Measurements from ENCODE around the gene LINGO4. TPM values are rescaled to one million over a fixed set of nuclear protein-coding genes. Genes with fewer than 3 reads are reported as not detected.
A peak's percentile ranks its signal among the peaks of the same experiment; 100 is the strongest.

The LINGO4 gene, protein sequence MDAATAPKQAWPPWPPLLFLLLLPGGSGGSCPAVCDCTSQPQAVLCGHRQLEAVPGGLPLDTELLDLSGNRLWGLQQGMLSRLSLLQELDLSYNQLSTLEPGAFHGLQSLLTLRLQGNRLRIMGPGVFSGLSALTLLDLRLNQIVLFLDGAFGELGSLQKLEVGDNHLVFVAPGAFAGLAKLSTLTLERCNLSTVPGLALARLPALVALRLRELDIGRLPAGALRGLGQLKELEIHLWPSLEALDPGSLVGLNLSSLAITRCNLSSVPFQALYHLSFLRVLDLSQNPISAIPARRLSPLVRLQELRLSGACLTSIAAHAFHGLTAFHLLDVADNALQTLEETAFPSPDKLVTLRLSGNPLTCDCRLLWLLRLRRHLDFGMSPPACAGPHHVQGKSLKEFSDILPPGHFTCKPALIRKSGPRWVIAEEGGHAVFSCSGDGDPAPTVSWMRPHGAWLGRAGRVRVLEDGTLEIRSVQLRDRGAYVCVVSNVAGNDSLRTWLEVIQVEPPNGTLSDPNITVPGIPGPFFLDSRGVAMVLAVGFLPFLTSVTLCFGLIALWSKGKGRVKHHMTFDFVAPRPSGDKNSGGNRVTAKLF
- polyA plus RNA-seq (2013, experiment 1 of 2) = not detected
- not detected for polyA plus RNA-seq (2013, experiment 2 of 2)

DNA sequence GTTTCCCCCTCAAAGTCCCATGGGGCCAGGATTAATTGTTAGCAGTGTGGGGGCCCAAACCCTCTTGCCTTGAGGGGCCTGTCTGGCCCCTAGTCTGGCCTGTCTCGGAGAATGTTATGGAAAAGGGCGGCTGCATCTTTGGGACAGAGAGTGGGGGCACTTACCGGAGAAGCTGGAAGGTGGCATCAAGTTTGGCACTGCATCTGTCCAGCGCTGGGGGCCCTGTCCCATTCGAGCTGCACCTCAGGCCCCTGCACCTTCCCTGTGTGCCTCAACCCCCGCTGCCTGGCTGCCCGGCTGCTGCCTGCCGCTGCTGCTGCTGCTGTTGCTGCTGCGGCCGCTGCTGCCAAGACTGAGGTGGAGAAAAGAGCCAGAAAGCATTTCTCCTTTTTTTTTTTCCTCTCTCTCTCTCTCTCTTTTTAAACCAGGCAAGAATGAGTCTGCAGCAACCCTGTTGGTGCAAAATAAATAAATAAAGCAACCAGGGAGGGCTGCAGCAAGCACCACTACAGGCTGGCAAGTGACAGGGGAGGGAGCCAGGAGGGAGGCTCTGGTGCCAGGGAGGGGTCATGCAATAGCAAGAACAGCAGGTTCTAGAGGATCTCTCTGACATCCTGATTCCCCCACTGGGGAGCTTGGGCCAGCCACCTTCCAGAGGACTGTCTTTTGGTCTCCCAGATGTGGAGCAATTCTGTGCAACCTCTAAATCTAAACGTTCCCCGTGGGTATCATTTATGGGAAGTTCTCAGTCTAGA lies at the start of gene LINGO4:
LINGO4 (minus strand) TSS at position 354 of the 755 bp plus-strand sequence. CDS start 2,715 bp downstream, outside the sequence.
- Histone ChIP-seq H3K18ac (ENCODE audit: low read length) (peak within 1 kb of the TSS; percentile 48), H3K4me1 (ENCODE audit: control insufficient read depth in 2 of 2, insufficient read depth in 1 of 2, low read depth in 1 of 2, low read length in 2 of 2) (peaks cover 0 to 2% of the 10 kb centered on the region in 2 donors), H2BK12ac (ENCODE audit: low read length) (no peak within 1 kb of the TSS), H3K4me2 (ENCODE audit: insufficient read depth, low read length, poor library complexity, severe bottlenecking) (no peak within 1 kb of the TSS), H3K9me3 (replicated peaks in 1 of 2; ENCODE audit: control insufficient read depth in 2 of 2, insufficient read depth in 1 of 2, low read depth in 1 of 2, low read length in 2 of 2) (no peaks in the 10 kb centered on the region), H3K23ac (ENCODE audit: low read depth, low read length, poor library complexity) (no peak within 1 kb of the TSS), H2AFZ (ENCODE audit: low read length) (no peak within 1 kb of the TSS), H2BK15ac (ENCODE audit: low read length) (no peak within 1 kb of the TSS), H2AK5ac (ENCODE audit: low read depth, low read length) (peak within 1 kb of the TSS; percentile 5), H3K27me3 (ENCODE audit: control insufficient read depth in 3 of 3, insufficient read depth in 3 of 3, low read depth in 1 of 3, low read length in 3 of 3) (peaks cover 0 to 83% (median 0%) of the 10 kb centered on the region in 3 experiments), H3K36me3 (replicated peaks in 1 of 2; ENCODE audit: control insufficient read depth in 2 of 2, insufficient read depth in 2 of 2, low read length in 2 of 2) (no peaks in the 10 kb centered on the region), H3K27ac (replicated peaks; ENCODE audit: low read length) (no peak within 1 kb of the TSS), H3K14ac (ENCODE audit: low read length) (no peak within 1 kb of the TSS), H2BK120ac (ENCODE audit: low read depth, low read length) (no peak within 1 kb of the TSS), H4K8ac (ENCODE audit: low read depth, low read length) (no peak within 1 kb of the TSS), H2BK5ac (ENCODE audit: low read length) (no peak within 1 kb of the TSS), H3K79me1 (ENCODE audit: low read depth, low read length) (peaks cover 1% of the 10 kb centered on the region), H3K4me3 (ENCODE audit: low read length in 2 of 2) (no peak within 1 kb of the TSS), H4K91ac (ENCODE audit: low read depth, low read length, poor library complexity) (no peak within 1 kb of the TSS), H3K9ac (ENCODE audit: low read depth, low read length, poor library complexity) (no peak within 1 kb of the TSS), H3K4ac (ENCODE audit: low read length) (no peak within 1 kb of the TSS)
- no CpG with 5 or more reads among the region's 12 CpGs for WGBS, 2 donors (ENCODE audit: extremely low coverage in 2 of 2, insufficient read length in 2 of 2, insufficient replicate concordance in 1 of 2)
- no peak for DNase-seq (ENCODE audit: low spot score)

DNA sequence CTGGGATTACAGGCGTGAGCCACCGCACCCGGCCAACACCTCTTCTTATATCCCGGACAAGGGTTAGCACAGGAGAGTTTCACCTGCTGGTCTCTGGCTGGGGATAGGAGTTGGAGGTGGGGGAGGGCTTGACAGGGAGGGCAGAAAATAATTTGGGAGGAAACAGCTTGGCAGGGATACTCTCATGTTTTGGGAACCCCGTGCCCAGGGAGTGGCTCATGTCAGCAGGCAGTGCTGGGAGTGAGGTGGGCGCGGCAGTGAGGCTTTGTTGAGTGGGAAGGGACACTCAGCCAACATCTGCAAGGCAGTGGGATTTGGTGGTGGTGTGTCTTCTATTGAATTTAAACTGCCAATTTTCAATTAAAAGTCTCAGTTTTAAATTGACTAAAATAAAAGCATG lies 49.4 kb upstream of the LINGO4 start:
- H3K36me3 ChIP-seq (replicated peaks in 1 of 2; ENCODE audit: control insufficient read depth in 2 of 2, insufficient read depth in 2 of 2, low read length in 2 of 2) = no peaks in the 10 kb centered on the region
- H3K79me1 ChIP-seq (ENCODE audit: low read depth, low read length) = no peaks in the 10 kb centered on the region
- no peak overlapping the region for H2BK120ac ChIP-seq (ENCODE audit: low read depth, low read length)
- no peak overlapping the region for H2AK5ac ChIP-seq (ENCODE audit: low read depth, low read length)
- no peak overlapping the region for H2AFZ ChIP-seq (ENCODE audit: low read length)
- no peak overlapping the region for H4K91ac ChIP-seq (ENCODE audit: low read depth, low read length, poor library complexity)
- H3K4ac ChIP-seq (ENCODE audit: low read length) = no peak overlapping the region
- H3K4me2 ChIP-seq (ENCODE audit: insufficient read depth, low read length, poor library complexity, severe bottlenecking) = no peak overlapping the region
- peaks cover 0 to 5% of the 10 kb centered on the region in 2 donors for H3K4me1 ChIP-seq (ENCODE audit: control insufficient read depth in 2 of 2, insufficient read depth in 1 of 2, low read depth in 1 of 2, low read length in 2 of 2)
- H2BK12ac ChIP-seq (ENCODE audit: low read length) = no peak overlapping the region
- H3K27ac ChIP-seq (replicated peaks; ENCODE audit: low read length) = no peak overlapping the region
- no CpG with 5 or more reads among the region's 7 CpGs for WGBS, 2 donors (ENCODE audit: extremely low coverage in 2 of 2, insufficient read length in 2 of 2, insufficient replicate concordance in 1 of 2)
- H3K4me3 ChIP-seq (ENCODE audit: low read length in 2 of 2) = no peak overlapping the region
- H3K9me3 ChIP-seq (replicated peaks in 1 of 2; ENCODE audit: control insufficient read depth in 2 of 2, insufficient read depth in 1 of 2, low read depth in 1 of 2, low read length in 2 of 2) = no peaks in the 10 kb centered on the region
- no peak overlapping the region for H4K8ac ChIP-seq (ENCODE audit: low read depth, low read length)
- no peak for DNase-seq (ENCODE audit: low spot score)
- H3K18ac ChIP-seq (ENCODE audit: low read length) = no peak overlapping the region
- H2BK15ac ChIP-seq (ENCODE audit: low read length) = no peak overlapping the region
- H3K23ac ChIP-seq (ENCODE audit: low read depth, low read length, poor library complexity) = no peak overlapping the region
- H3K9ac ChIP-seq (ENCODE audit: low read depth, low read length, poor library complexity) = no peak overlapping the region
- H3K27me3 ChIP-seq (ENCODE audit: control insufficient read depth in 3 of 3, insufficient read depth in 3 of 3, low read depth in 1 of 3, low read length in 3 of 3) = peaks cover 0 to 68% (median 0%) of the 10 kb centered on the region in 3 experiments
- H2BK5ac ChIP-seq (ENCODE audit: low read length) = no peak overlapping the region
- H3K14ac ChIP-seq (ENCODE audit: low read length) = no peak overlapping the region

DNA sequence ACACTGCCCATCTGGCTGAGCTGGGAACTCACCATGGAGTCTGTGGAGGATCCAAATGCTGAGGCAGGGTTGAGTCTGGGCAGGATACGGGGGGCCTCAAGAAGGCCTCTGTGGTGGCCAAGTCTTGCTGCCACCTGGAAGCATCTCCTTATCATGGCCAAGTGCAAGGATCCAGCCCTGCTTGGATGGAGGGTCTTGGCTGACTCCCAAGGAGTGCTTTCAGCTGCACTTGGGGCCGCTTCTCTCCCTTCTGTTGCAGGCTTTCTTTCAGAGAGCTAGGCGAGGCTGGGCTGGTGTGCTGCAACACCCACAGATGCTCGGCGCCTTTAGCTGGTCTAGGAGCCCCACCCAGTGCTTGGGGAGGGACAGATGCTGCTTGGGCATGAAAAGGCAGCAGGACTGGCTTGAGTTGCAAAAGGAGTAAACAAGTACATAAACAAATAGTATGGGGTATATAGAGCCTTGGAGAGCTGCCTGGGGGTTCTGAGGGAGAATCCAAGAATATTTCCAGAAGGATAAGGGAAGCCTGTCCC lies 48.3 kb upstream of the LINGO4 start, which contains the start of gene THEM5:
THEM5 (minus strand) TSS at position 302 of the 533 bp plus-strand sequence; CDS start at position 155, 147 bp downstream.
- H4K8ac ChIP-seq (ENCODE audit: low read depth, low read length) = peak within 1 kb of the TSS; percentile 56
- H3K27me3 ChIP-seq (ENCODE audit: control insufficient read depth in 3 of 3, insufficient read depth in 3 of 3, low read depth in 1 of 3, low read length in 3 of 3) = peaks cover 0 to 64% (median 0%) of the 10 kb centered on the region in 3 experiments
- no peak within 1 kb of the TSS for H2AFZ ChIP-seq (ENCODE audit: low read length)
- H3K4ac ChIP-seq (ENCODE audit: low read length) = no peak within 1 kb of the TSS
- H3K79me1 ChIP-seq (ENCODE audit: low read depth, low read length) = no peaks in the 10 kb centered on the region
- no CpG with 5 or more reads among the region's 5 CpGs for WGBS, 2 donors (ENCODE audit: extremely low coverage in 2 of 2, insufficient read length in 2 of 2, insufficient replicate concordance in 1 of 2)
- no peak within 1 kb of the TSS for H3K4me3 ChIP-seq (ENCODE audit: low read length in 2 of 2)
- H3K36me3 ChIP-seq (replicated peaks in 1 of 2; ENCODE audit: control insufficient read depth in 2 of 2, insufficient read depth in 2 of 2, low read length in 2 of 2) = no peaks in the 10 kb centered on the region
- H2BK12ac ChIP-seq (ENCODE audit: low read length) = no peak within 1 kb of the TSS
- no peaks in the 10 kb centered on the region for H3K9me3 ChIP-seq (replicated peaks in 1 of 2; ENCODE audit: control insufficient read depth in 2 of 2, insufficient read depth in 1 of 2, low read depth in 1 of 2, low read length in 2 of 2)
- no peak within 1 kb of the TSS for H3K18ac ChIP-seq (ENCODE audit: low read length)
- peak within 1 kb of the TSS; percentile 44 for H3K23ac ChIP-seq (ENCODE audit: low read depth, low read length, poor library complexity)
- H2BK5ac ChIP-seq (ENCODE audit: low read length) = peak within 1 kb of the TSS; percentile 39
- H3K4me2 ChIP-seq (ENCODE audit: insufficient read depth, low read length, poor library complexity, severe bottlenecking) = no peak within 1 kb of the TSS
- H4K91ac ChIP-seq (ENCODE audit: low read depth, low read length, poor library complexity) = no peak within 1 kb of the TSS
- no peak within 1 kb of the TSS for H3K14ac ChIP-seq (ENCODE audit: low read length)
- peaks cover 0 to 1% of the 10 kb centered on the region in 2 donors for H3K4me1 ChIP-seq (ENCODE audit: control insufficient read depth in 2 of 2, insufficient read depth in 1 of 2, low read depth in 1 of 2, low read length in 2 of 2)
- DNase-seq (ENCODE audit: low spot score) = no peak
- H3K9ac ChIP-seq (ENCODE audit: low read depth, low read length, poor library complexity) = no peak within 1 kb of the TSS
- no peak within 1 kb of the TSS for H3K27ac ChIP-seq (replicated peaks; ENCODE audit: low read length)
- H2AK5ac ChIP-seq (ENCODE audit: low read depth, low read length) = peak within 1 kb of the TSS; percentile 68
- no peak within 1 kb of the TSS for H2BK120ac ChIP-seq (ENCODE audit: low read depth, low read length)
- no peak within 1 kb of the TSS for H2BK15ac ChIP-seq (ENCODE audit: low read length)

Measured in neuronal stem cell (in vitro differentiated cells).